ENCODE results near the gene RASGRF1. TPM values are rescaled to one million over a fixed set of nuclear protein-coding genes. Genes with fewer than 3 reads are reported as not detected.

RASGRF1 gene
- total and polyA plus RNA-seq, 9 of the 15 experiments (the other 6 are each of a cell fraction or from before 2014, with no cell fraction given), result 0.03 to 0.58 (median 0.06) TPM; not detected in 1

GRCh38 chr15:79130535-79131130, 40.1 kb upstream of the RASGRF1 start (continued):
- TF ChIP-seq RAD21 (CRISPR knock-in tag; conservative IDR thresholded peaks at IDR 0.05 in 1 of 2, IDR thresholded peaks at IDR 0.05 in 1 of 2), result peak in 1 of 2 experiments; percentile 39; a peak in 2 of 4 replicates
- TF ChIP-seq ZNF232 (CRISPR knock-in tag; IDR thresholded peaks at IDR 0.05), result no peak

GRCh38 chr15:79129235-79129634, 38.7 kb upstream of the RASGRF1 start:
- Histone ChIP-seq H3K4me1 (replicated peaks in 1 of 2; ENCODE audit: control insufficient read depth in 2 of 2, insufficient read depth in 2 of 2, low read length in 2 of 2) (no peaks in the 10 kb centered on the region), H3K9me1 (ENCODE audit: control insufficient read depth, insufficient read depth, low read length) (no peaks in the 10 kb centered on the region), H2AFZ (ENCODE audit: low read depth, low read length) (no peak overlapping the region), H3K36me3 (ENCODE audit: control insufficient read depth, insufficient read depth, low read length) (no peaks in the 10 kb centered on the region), H3K4me2 (ENCODE audit: insufficient read depth, low read length) (no peak overlapping the region), H3K9me3 (replicated peaks; ENCODE audit: control insufficient read depth, insufficient read depth, low read depth, low read length) (no peaks in the 10 kb centered on the region), H3K27ac (ENCODE audit: extremely low read depth, low read depth, low read length) (no peak overlapping the region), H4K20me1 (replicated peaks; ENCODE audit: control insufficient read depth, insufficient read depth, low read length) (no peaks in the 10 kb centered on the region), H3K9ac (ENCODE audit: insufficient read depth in 1 of 2, low read depth in 2 of 2, low read length in 2 of 2) (no peak overlapping the region), H3K4me3 (no peak overlapping the region), H3K27me3 (ENCODE audit: control insufficient read depth in 2 of 2, insufficient read depth in 2 of 2, low read length in 2 of 2) (peaks cover 0 to 3% of the 10 kb centered on the region in 2 experiments; a peak in 1 of 5 replicates), H3K79me2 (ENCODE audit: control insufficient read depth, insufficient read depth, low read length) (no peaks in the 10 kb centered on the region)
- no peak for TF ChIP-seq ZBTB17 (CRISPR knock-in tag; IDR thresholded peaks at IDR 0.05)
- no peak for TF ChIP-seq SIX5 (IDR thresholded peaks at IDR 0.05; ENCODE audit: borderline replicate concordance in 1 of 2, insufficient read depth in 1 of 2, low read depth in 1 of 2, low read length in 2 of 2)
- no peak for TF ChIP-seq RAD51 (IDR thresholded peaks at IDR 0.05; ENCODE audit: borderline replicate concordance, low read depth)
- TF ChIP-seq NCOA2 (IDR thresholded peaks at IDR 0.05; ENCODE audit: partially characterized antibody in 2 of 2), result no peak
- TF ChIP-seq RFX7 (CRISPR knock-in tag; IDR thresholded peaks at IDR 0.05), result no peak
- no peak for TF ChIP-seq ZNF518B (CRISPR knock-in tag; IDR thresholded peaks at IDR 0.05)
- TF ChIP-seq MIER1 (IDR thresholded peaks at IDR 0.05; ENCODE audit: low read depth), result no peak
- TF ChIP-seq ZBTB34 (CRISPR knock-in tag; IDR thresholded peaks at IDR 0.05), result no peak
- TF ChIP-seq HSF4 (CRISPR knock-in tag; IDR thresholded peaks at IDR 0.05; ENCODE audit: borderline replicate concordance), result no peak
- no peak for TF ChIP-seq EHMT2 (IDR thresholded peaks at IDR 0.05)
- TF ChIP-seq FOXM1 (IDR thresholded peaks at IDR 0.05; ENCODE audit: low read depth), result no peak
- TF ChIP-seq FOXM1 (CRISPR knock-in tag; IDR thresholded peaks at IDR 0.05; ENCODE audit: low read depth), result no peak
- TF ChIP-seq CCNT2 (IDR thresholded peaks at IDR 0.05; ENCODE audit: borderline replicate concordance, extremely low read depth, insufficient read length, low read depth, low read length), result no peak
- in situ Hi-C loops (cut with MboI), result no loop called here
- POLR2A ChIA-PET, result interaction anchor here (0.6 kb wide), 1 partner anchor 59 kb away, joined by 3 read pairs; no protein-coding TSS in a partner anchor
- CTCF ChIA-PET (ENCODE audit: low intra/inter-chr PET ratio), result no interaction called here
- intact Hi-C loops (cut with micrococcal nuclease), result no loop called here
- FAIRE-seq (no peak), DNase-seq (ENCODE audit: extremely low read depth in 1 of 4, low spot score in 3 of 4) (no peak), ATAC-seq (no peak)
- no TSS peak for BruUV-seq (replicated peaks)
- WGBS (ENCODE audit: insufficient coverage, low coverage, missing lambda C conversion rate), result 3% methylated on average over 3 of the region's 3 CpGs
